WTC11 (cell line): ENCODE data around the gene MYCBP2. TPM values are rescaled to one million over a fixed set of nuclear protein-coding genes. Genes with fewer than 3 reads are reported as not detected.

Experiments
- ATAC-seq: fragments of 200-7000 bp; cut with Tn5 transposase; 2 replicates; pipeline ENCODE4 v1.10.0; 2021; ENCODE audit warnings: mild to moderate bottlenecking, moderate library complexity
- CTCF ChIA-PET: fragments of 300-600 bp; sonication (Branson Sonifier 250); formaldehyde crosslinking; loops from one replicate; lab custom pipeline; 2021; ENCODE audit warnings: antibody characterized with exemption; lab: Charles Lee
- POLR2A ChIA-PET: fragments of 350-600 bp; sonication (Branson Sonifier 250); formaldehyde crosslinking; loops from one replicate; lab custom pipeline; 2021; ENCODE audit warnings: antibody characterized with exemption; lab: Charles Lee
- DNase-seq: peaks from one replicate; pipeline ENCODE4 v3.0.0; 2021; ENCODE audit warnings: low spot score
- H3K27ac Mint-ChIP-seq: 2 replicates; pipeline ENCODE4 v1.8.0; 2021; ENCODE audit warnings: mixed read lengths
- H3K27me3 Mint-ChIP-seq: 2 replicates; pipeline ENCODE4 v1.8.0; 2021; ENCODE audit warnings: low read depth, mild to moderate bottlenecking, moderate library complexity, mixed read lengths
- H3K36me3 Mint-ChIP-seq: 2 replicates; pipeline ENCODE4 v1.8.0; 2021; ENCODE audit warnings: mixed read lengths
- H3K4me1 Mint-ChIP-seq: 2 replicates; pipeline ENCODE4 v1.8.0; 2022; ENCODE audit warnings: mixed read lengths
- H3K4me3 Mint-ChIP-seq: 2 replicates; pipeline ENCODE4 v1.8.0; 2021; ENCODE audit warnings: mild to moderate bottlenecking, moderate library complexity, mixed read lengths
- H3K9me3 Mint-ChIP-seq: 2 replicates; pipeline ENCODE4 v1.8.0; 2021; ENCODE audit warnings: mixed read lengths
- ATF1 ChIP-seq: sonication (generic); formaldehyde crosslinking; IDR thresholded peaks from 2 replicates; pipeline ENCODE4 v1.8.1; 2023; ENCODE audit warnings: mild to moderate bottlenecking, moderate library complexity, missing genetic modification reagents
- ATF2 ChIP-seq: sonication (generic); formaldehyde crosslinking; IDR thresholded peaks from 2 replicates; pipeline ENCODE4 v1.8.1; 2022; ENCODE audit warnings: low read depth, missing genetic modification reagents, borderline replicate concordance
- ATF6 ChIP-seq: sonication (generic); formaldehyde crosslinking; IDR thresholded peaks from 2 replicates; pipeline ENCODE4 v1.8.1; 2023; ENCODE audit warnings: mild to moderate bottlenecking, missing genetic modification reagents
- CREB1 ChIP-seq: sonication (generic); formaldehyde crosslinking; IDR thresholded peaks from 2 replicates; pipeline ENCODE4 v1.8.0; 2023; ENCODE audit warnings: mild to moderate bottlenecking, missing genetic modification reagents
- ELF4 ChIP-seq: sonication (generic); formaldehyde crosslinking; IDR thresholded peaks from 2 replicates; pipeline ENCODE4 v1.8.1; 2022; ENCODE audit warnings: low read depth, mild to moderate bottlenecking, moderate library complexity, missing genetic modification reagents
- GABPB1 ChIP-seq: sonication (generic); formaldehyde crosslinking; IDR thresholded peaks from 2 replicates; pipeline ENCODE4 v1.8.1; 2023; ENCODE audit warnings: mild to moderate bottlenecking, missing genetic modification reagents
- JUN ChIP-seq: sonication (generic); formaldehyde crosslinking; IDR thresholded peaks from 2 replicates; pipeline ENCODE4 v1.8.0; 2023; ENCODE audit warnings: mild to moderate bottlenecking, missing genetic modification reagents
- MAX ChIP-seq: sonication (generic); formaldehyde crosslinking; IDR thresholded peaks from 2 replicates; pipeline ENCODE4 v1.8.0; 2022; ENCODE audit warnings: mild to moderate bottlenecking, missing genetic modification reagents
- MYBL2 ChIP-seq: sonication (generic); formaldehyde crosslinking; IDR thresholded peaks from 2 replicates; pipeline ENCODE4 v1.8.1; 2023; ENCODE audit warnings: mild to moderate bottlenecking, moderate library complexity, missing genetic modification reagents
- NFE2L1 ChIP-seq: sonication (generic); formaldehyde crosslinking; IDR thresholded peaks from 2 replicates; pipeline ENCODE4 v1.8.1; 2023; ENCODE audit warnings: missing genetic modification reagents
- NR2C2 ChIP-seq: sonication (generic); formaldehyde crosslinking; IDR thresholded peaks from 2 replicates; pipeline ENCODE4 v1.8.0; 2022; ENCODE audit warnings: mild to moderate bottlenecking, missing genetic modification reagents
- OVOL2 ChIP-seq: fragments of 250-450 bp; sonication (Bioruptor Pico); IDR thresholded peaks from 2 replicates; pipeline ENCODE4 v1.9.0; 2021; ENCODE audit warnings: mild to moderate bottlenecking, borderline replicate concordance
- PREB ChIP-seq: sonication (generic); formaldehyde crosslinking; IDR thresholded peaks from 2 replicates; pipeline ENCODE4 v1.8.1; 2022; ENCODE audit warnings: mild to moderate bottlenecking, missing genetic modification reagents, moderate library complexity, borderline replicate concordance
- RELA ChIP-seq: sonication (generic); formaldehyde crosslinking; IDR thresholded peaks from 2 replicates; pipeline ENCODE4 v1.8.1; 2022; ENCODE audit warnings: missing genetic modification reagents, mild to moderate bottlenecking, borderline replicate concordance
- SMAD3 ChIP-seq: sonication (generic); formaldehyde crosslinking; IDR thresholded peaks from 2 replicates; pipeline ENCODE4 v1.8.0; 2022; ENCODE audit warnings: missing genetic modification reagents, mild to moderate bottlenecking, borderline replicate concordance
- SOX15 ChIP-seq: fragments of 250-450 bp; sonication (Bioruptor Pico); IDR thresholded peaks from 2 replicates; pipeline ENCODE4 v1.9.0; 2021; ENCODE audit warnings: mild to moderate bottlenecking
- SP1 ChIP-seq: sonication (generic); formaldehyde crosslinking; conservative IDR thresholded peaks from 2 replicates; pipeline ENCODE4 v1.8.1; 2022; ENCODE audit warnings: missing genetic modification reagents
- TEAD1 ChIP-seq: sonication (generic); formaldehyde crosslinking; IDR thresholded peaks from 2 replicates; pipeline ENCODE4 v1.8.0; 2022; ENCODE audit warnings: mild to moderate bottlenecking, missing genetic modification reagents
- TEAD4 ChIP-seq: sonication (generic); formaldehyde crosslinking; IDR thresholded peaks from 2 replicates; pipeline ENCODE4 v1.8.0; 2022; ENCODE audit warnings: mild to moderate bottlenecking, missing genetic modification reagents
- USF1 ChIP-seq: sonication (generic); formaldehyde crosslinking; IDR thresholded peaks from 2 replicates; pipeline ENCODE4 v1.8.0; 2022; ENCODE audit warnings: mild to moderate bottlenecking, missing genetic modification reagents
- total RNA-seq: library from RNA; stranded (reverse); gene quantifications from 3 replicates; pipeline ENCODE4 v1.2.3, GENCODE V29; 2021
- TF ChIP-seq, protein P1 (sequence below): fragments of 250-450 bp; sonication (Bioruptor Pico); IDR thresholded peaks from 2 replicates; pipeline ENCODE4 v1.9.0; 2021; ENCODE audit warnings: mild to moderate bottlenecking, borderline replicate concordance
- TF ChIP-seq, protein P2 (sequence below): sonication (generic); formaldehyde crosslinking; IDR thresholded peaks from 2 replicates; pipeline ENCODE4 v1.8.1; 2023; ENCODE audit warnings: mild to moderate bottlenecking, missing genetic modification reagents, moderate library complexity

Gene MYCBP2
- total RNA-seq, 1 experiment from 2014 or later, result 54.3 TPM

GRCh38 chr13:77300176-77301037 lies 26.5 kb downstream of the MYCBP2 start (continued):
- TF ChIP-seq ATF6 (CRISPR knock-in tag) (no peak), RELA (CRISPR knock-in tag) (no peak), OVOL2 (CRISPR knock-in tag) (no peak)
- TF ChIP-seq, protein P1, sequence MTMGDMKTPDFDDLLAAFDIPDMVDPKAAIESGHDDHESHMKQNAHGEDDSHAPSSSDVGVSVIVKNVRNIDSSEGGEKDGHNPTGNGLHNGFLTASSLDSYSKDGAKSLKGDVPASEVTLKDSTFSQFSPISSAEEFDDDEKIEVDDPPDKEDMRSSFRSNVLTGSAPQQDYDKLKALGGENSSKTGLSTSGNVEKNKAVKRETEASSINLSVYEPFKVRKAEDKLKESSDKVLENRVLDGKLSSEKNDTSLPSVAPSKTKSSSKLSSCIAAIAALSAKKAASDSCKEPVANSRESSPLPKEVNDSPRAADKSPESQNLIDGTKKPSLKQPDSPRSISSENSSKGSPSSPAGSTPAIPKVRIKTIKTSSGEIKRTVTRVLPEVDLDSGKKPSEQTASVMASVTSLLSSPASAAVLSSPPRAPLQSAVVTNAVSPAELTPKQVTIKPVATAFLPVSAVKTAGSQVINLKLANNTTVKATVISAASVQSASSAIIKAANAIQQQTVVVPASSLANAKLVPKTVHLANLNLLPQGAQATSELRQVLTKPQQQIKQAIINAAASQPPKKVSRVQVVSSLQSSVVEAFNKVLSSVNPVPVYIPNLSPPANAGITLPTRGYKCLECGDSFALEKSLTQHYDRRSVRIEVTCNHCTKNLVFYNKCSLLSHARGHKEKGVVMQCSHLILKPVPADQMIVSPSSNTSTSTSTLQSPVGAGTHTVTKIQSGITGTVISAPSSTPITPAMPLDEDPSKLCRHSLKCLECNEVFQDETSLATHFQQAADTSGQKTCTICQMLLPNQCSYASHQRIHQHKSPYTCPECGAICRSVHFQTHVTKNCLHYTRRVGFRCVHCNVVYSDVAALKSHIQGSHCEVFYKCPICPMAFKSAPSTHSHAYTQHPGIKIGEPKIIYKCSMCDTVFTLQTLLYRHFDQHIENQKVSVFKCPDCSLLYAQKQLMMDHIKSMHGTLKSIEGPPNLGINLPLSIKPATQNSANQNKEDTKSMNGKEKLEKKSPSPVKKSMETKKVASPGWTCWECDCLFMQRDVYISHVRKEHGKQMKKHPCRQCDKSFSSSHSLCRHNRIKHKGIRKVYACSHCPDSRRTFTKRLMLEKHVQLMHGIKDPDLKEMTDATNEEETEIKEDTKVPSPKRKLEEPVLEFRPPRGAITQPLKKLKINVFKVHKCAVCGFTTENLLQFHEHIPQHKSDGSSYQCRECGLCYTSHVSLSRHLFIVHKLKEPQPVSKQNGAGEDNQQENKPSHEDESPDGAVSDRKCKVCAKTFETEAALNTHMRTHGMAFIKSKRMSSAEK (CRISPR knock-in tag), result no peak

GRCh38 chr13:77299587-77299986 lies 27.3 kb downstream of the MYCBP2 start:
- CTCF ChIA-PET, result interaction anchor here (1.8 kb wide), 1 partner anchor 18 kb away, joined by 5 read pairs; no protein-coding TSS in a partner anchor
- no peak for DNase-seq
- Mint-ChIP-seq H3K9me3 (no peaks in the 10 kb centered on the region), H3K27me3 (no peaks in the 10 kb centered on the region), H3K4me1 (peaks cover 42% of the 10 kb centered on the region), H3K4me3 (no peak overlapping the region), H3K27ac (no peak overlapping the region), H3K36me3 (0 out of 2 replicates have a peak, but pooled peaks cover 5% of the 10 kb centered on the region)
- TF ChIP-seq TEAD1 (CRISPR knock-in tag) (no peak), OVOL2 (CRISPR knock-in tag) (no peak)
- no peak for ATAC-seq
- POLR2A ChIA-PET, result no interaction called here

DNA sequence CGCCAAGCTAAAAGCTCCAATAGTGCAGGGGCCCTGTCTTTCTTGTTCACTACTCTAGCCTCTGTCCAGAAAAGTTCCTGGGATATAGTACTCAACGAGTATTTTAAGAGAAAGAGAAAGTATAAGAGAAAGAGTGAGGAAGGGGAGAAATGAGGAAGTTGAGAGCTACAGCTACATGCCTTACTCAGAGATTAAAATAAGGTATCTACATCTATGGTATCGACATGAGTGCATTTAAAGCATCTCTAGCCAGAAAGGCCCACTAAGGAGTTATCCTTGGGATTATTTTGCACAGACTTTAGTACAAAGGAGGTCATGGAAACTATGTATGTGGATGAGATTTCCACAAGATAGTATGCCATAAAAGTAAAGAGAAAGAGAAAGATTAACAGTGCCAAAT lies 28.5 kb downstream of the MYCBP2 start:
- Mint-ChIP-seq H3K27ac (no peak overlapping the region), H3K36me3 (0 out of 2 replicates have a peak, but pooled peaks cover 5% of the 10 kb centered on the region), H3K9me3 (no peaks in the 10 kb centered on the region), H3K4me3 (no peak overlapping the region), H3K27me3 (no peaks in the 10 kb centered on the region), H3K4me1 (peaks cover 32% of the 10 kb centered on the region)
- ChIA-PET CTCF (interaction anchor here (1.5 kb wide), 1 partner anchor 19 kb away, joined by 5 read pairs; no protein-coding TSS in a partner anchor), POLR2A (no interaction called here)
- TF ChIP-seq MYBL2 (no peak), CREB1 (CRISPR knock-in tag) (no peak), TEAD4 (CRISPR knock-in tag) (no peak), ATF1 (CRISPR knock-in tag) (no peak), GABPB1 (CRISPR knock-in tag) (no peak), PREB (CRISPR knock-in tag) (no peak), NFE2L1 (no peak), SOX15 (CRISPR knock-in tag) (no peak), SMAD3 (CRISPR knock-in tag) (no peak), ATF2 (no peak), ELF4 (CRISPR knock-in tag) (no peak), SP1 (no peak), MAX (CRISPR knock-in tag) (no peak), JUN (no peak), NR2C2 (CRISPR knock-in tag) (no peak), USF1 (CRISPR knock-in tag) (no peak)
- TF ChIP-seq, protein P2, sequence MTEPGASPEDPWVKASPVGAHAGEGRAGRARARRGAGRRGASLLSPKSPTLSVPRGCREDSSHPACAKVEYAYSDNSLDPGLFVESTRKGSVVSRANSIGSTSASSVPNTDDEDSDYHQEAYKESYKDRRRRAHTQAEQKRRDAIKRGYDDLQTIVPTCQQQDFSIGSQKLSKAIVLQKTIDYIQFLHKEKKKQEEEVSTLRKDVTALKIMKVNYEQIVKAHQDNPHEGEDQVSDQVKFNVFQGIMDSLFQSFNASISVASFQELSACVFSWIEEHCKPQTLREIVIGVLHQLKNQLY, result no peak
- no peak for ATAC-seq
- DNase-seq, result no peak
